Loucy (cell line): Measurements from ENCODE around the gene BIN1.

ENCODE experiments used
- H2AFZ ChIP-seq: fragments of 200-600 bp; sonication (generic); 2 replicates; pipeline ENCODE4 v1.6.0; 2016; ENCODE audit warnings: antibody characterized with exemption, mild to moderate bottlenecking, low read length, moderate library complexity
- H3F3A ChIP-seq: fragments of 200-600 bp; 2 replicates; pipeline ENCODE4 v1.6.0; 2016; ENCODE audit warnings: antibody characterized with exemption, low read depth, mild to moderate bottlenecking
- H3K27me3 ChIP-seq: fragments of 200-600 bp; sonication (generic); 2 replicates; pipeline ENCODE4 v1.6.1; 2014; ENCODE audit warnings: low read length, mild to moderate bottlenecking; ENCODE audit not compliant: insufficient read depth, poor library complexity, severe bottlenecking
- H3K36me3 ChIP-seq: fragments of 200-600 bp; sonication (generic); 2 replicates; pipeline ENCODE4 v1.6.1; 2016; ENCODE audit warnings: low read length; ENCODE audit not compliant: insufficient read depth
- H3K4me1 ChIP-seq: fragments of 200-600 bp; sonication (generic); 2 replicates; pipeline ENCODE4 v1.5.1; 2014; ENCODE audit warnings: low read length, mild to moderate bottlenecking; ENCODE audit not compliant: insufficient read depth, poor library complexity, severe bottlenecking
- H3K4me2 ChIP-seq: fragments of 200-600 bp; sonication (generic); 2 replicates; pipeline ENCODE4 v1.6.0; 2014; ENCODE audit warnings: antibody characterized with exemption, low read length, low read depth, mild to moderate bottlenecking; ENCODE audit not compliant: poor library complexity, severe bottlenecking
- H3K4me3 ChIP-seq: fragments of 200-600 bp; sonication (generic); 2 replicates; pipeline ENCODE4 v1.5.1; 2014; ENCODE audit warnings: low read length, mild to moderate bottlenecking, mixed read lengths; ENCODE audit not compliant: poor library complexity, severe bottlenecking
- H3K79me2 ChIP-seq: fragments of 200-600 bp; sonication (generic); 2 replicates; pipeline ENCODE4 v1.6.1; 2014; ENCODE audit warnings: low read length; ENCODE audit not compliant: insufficient read depth
- H3K9ac ChIP-seq: fragments of 200-600 bp; sonication (generic); 2 replicates; pipeline ENCODE4 v1.6.0; 2014; ENCODE audit warnings: mild to moderate bottlenecking, low read depth, low read length, moderate library complexity; ENCODE audit not compliant: poor library complexity, severe bottlenecking
- H3K9me2 ChIP-seq: fragments of 200-600 bp; sonication (generic); replicated peaks from 2 replicates; pipeline ENCODE4 v1.6.1; 2016; ENCODE audit warnings: low read depth, low read length, mixed read lengths
- H3K9me3 ChIP-seq: fragments of 200-600 bp; sonication (generic); 2 replicates; pipeline ENCODE4 v1.6.1; 2014; ENCODE audit warnings: mild to moderate bottlenecking, antibody characterized with exemption, low read length, low read depth; ENCODE audit not compliant: insufficient read depth
- H4K20me1 ChIP-seq: fragments of 200-600 bp; sonication (generic); 2 replicates; pipeline ENCODE4 v1.6.0; 2014; ENCODE audit warnings: antibody characterized with exemption, low read length, mild to moderate bottlenecking; ENCODE audit not compliant: insufficient read depth, poor library complexity, severe bottlenecking
- EZH2phosphoT487 ChIP-seq: fragments of 200-600 bp; IDR thresholded peaks from 2 replicates; pipeline ENCODE4 v1.6.1; 2018; ENCODE audit warnings: antibody characterized with exemption, mild to moderate bottlenecking, moderate library complexity, borderline replicate concordance
- TF ChIP-seq, protein P1 (sequence below): fragments of 200-600 bp; sonication (generic); conservative IDR thresholded peaks from 2 replicates; pipeline ENCODE4 v1.5.1; 2014; ENCODE audit warnings: mild to moderate bottlenecking, antibody characterized with exemption, low read length

The BIN1 gene

GRCh38 chr2:127149384-127149783 lies 42.4 kb upstream of the BIN1 start:
- Histone ChIP-seq H2AFZ (no peak overlapping the region), H3K36me3 (no peaks in the 10 kb centered on the region), H4K20me1 (no peaks in the 10 kb centered on the region), H3K4me1 (no peaks in the 10 kb centered on the region), H3K9me3 (peaks cover 7% of the 10 kb centered on the region; the same call in 1 of the 2 replicates), H3K9ac (no peak overlapping the region), H3K4me3 (no peak overlapping the region), H3K9me2 (no peaks in the 10 kb centered on the region), H3K27me3 (no peaks in the 10 kb centered on the region), H3F3A (no peaks in the 10 kb centered on the region), H3K4me2 (no peak overlapping the region), H3K79me2 (no peaks in the 10 kb centered on the region)
- TF ChIP-seq, protein P1, sequence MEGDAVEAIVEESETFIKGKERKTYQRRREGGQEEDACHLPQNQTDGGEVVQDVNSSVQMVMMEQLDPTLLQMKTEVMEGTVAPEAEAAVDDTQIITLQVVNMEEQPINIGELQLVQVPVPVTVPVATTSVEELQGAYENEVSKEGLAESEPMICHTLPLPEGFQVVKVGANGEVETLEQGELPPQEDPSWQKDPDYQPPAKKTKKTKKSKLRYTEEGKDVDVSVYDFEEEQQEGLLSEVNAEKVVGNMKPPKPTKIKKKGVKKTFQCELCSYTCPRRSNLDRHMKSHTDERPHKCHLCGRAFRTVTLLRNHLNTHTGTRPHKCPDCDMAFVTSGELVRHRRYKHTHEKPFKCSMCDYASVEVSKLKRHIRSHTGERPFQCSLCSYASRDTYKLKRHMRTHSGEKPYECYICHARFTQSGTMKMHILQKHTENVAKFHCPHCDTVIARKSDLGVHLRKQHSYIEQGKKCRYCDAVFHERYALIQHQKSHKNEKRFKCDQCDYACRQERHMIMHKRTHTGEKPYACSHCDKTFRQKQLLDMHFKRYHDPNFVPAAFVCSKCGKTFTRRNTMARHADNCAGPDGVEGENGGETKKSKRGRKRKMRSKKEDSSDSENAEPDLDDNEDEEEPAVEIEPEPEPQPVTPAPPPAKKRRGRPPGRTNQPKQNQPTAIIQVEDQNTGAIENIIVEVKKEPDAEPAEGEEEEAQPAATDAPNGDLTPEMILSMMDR = no peak

DNA sequence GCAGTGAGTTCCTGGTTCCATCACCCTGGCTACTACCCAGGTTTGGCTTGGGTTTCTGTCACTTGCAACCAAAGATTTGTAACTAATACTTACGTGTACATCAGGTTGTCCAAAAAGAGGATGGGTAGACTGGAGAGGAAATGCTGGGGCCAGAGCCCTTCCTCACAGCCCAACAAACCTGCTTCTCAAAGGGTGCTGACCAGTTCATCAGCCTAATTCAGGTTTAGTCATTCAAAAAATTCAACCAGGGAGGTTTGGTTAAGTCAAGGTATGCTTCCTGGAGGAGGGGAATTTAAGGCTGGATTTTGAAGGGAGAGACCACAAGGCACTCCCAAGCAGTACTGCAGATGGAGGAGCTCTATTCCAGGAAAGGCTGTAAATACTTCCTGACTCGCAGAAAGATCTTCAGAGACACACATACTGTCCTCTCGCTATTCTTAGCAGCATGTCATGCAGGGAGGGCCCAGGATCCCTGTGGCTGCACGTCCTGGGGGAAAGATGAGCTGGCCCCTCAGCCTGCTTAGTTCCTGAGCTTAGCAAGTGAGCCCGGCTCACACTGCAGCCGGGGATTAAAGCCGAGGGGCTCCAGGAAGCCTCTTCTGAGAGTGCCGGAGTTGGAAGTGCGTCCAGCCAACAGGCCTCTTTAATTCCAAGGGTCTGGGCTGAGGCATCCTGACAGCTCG lies 40.0 kb upstream of the BIN1 start:
- Histone ChIP-seq H2AFZ (no peak overlapping the region), H3K9me3 (peaks cover 7% of the 10 kb centered on the region; the same call in 1 of the 2 replicates), H4K20me1 (no peaks in the 10 kb centered on the region), H3K79me2 (no peaks in the 10 kb centered on the region), H3K4me2 (no peak overlapping the region), H3K4me3 (no peak overlapping the region), H3F3A (no peaks in the 10 kb centered on the region), H3K4me1 (no peaks in the 10 kb centered on the region), H3K9ac (no peak overlapping the region), H3K9me2 (no peaks in the 10 kb centered on the region), H3K27me3 (no peaks in the 10 kb centered on the region), H3K36me3 (no peaks in the 10 kb centered on the region)
- TF ChIP-seq, protein P1 = no peak
- no peak for TF ChIP-seq EZH2phosphoT487

GRCh38 chr2:127146071-127146725 lies 39.2 kb upstream of the BIN1 start:
- Histone ChIP-seq H3K79me2 (no peaks in the 10 kb centered on the region), H3F3A (no peaks in the 10 kb centered on the region), H3K36me3 (no peaks in the 10 kb centered on the region), H4K20me1 (no peaks in the 10 kb centered on the region), H3K4me1 (no peaks in the 10 kb centered on the region), H3K9me2 (no peaks in the 10 kb centered on the region), H2AFZ (no peak overlapping the region), H3K9ac (no peak overlapping the region), H3K4me2 (no peak overlapping the region), H3K4me3 (no peak overlapping the region), H3K27me3 (no peaks in the 10 kb centered on the region), H3K9me3 (0 out of 2 replicates have a peak, but pooled peaks cover under 1% of the 10 kb centered on the region)
- TF ChIP-seq EZH2phosphoT487 = no peak
- TF ChIP-seq, protein P1 = no peak
